ENCODE results near the gene TOMM20.
"Not testable (repeated sequence)": the region's sequence is repeated elsewhere in the genome, so short reads cannot be mapped to it uniquely, and the experiment has no call there.

Gene TOMM20

DNA sequence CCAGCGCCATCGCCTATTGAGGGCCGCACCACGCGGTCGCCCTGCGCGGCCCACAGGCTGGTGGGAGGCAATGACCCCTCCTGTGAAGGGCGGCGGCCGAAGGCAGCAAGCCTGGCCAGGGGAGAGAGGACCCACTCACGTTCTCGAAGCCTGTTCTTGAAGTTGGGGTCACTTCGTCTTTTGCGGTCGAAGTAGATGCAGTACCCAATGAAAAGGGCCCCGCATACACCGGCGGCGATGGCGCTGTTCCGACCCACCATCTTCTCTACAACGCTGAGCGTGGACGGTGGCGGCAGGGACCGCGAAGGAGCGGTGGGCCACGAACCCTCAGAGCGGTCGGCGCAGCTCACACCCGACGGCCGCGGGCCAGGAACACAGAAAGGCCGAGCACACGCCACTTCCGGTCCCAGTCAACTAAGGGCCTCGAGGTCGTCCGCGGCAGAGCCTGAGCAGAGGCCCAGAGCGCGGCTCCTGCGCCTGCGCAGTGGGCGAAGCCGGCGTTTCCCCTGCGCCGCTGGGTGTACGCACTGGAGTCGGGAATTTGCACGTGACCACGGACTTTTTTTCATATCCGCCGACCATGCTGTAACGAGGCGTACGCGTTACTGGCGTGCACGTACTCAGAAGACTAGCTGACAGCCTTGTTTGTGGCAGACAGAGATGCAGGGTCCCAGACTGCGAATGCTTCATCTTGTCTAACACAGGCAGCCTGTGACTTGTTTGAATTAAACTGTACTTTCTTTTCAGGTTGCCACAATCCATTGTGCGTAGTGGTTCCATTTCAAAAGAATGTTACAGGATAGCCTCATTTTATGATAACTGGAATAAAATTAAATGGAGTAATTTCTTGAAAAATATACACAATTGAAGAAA is at the start of gene TOMM20:
TOMM20 (minus strand) TSS at position 382 of the 873 bp plus-strand sequence; CDS start at position 260, 122 bp downstream.
- peak; percentile 87 for DNase-seq (ENCODE audit: low read depth)

DNA sequence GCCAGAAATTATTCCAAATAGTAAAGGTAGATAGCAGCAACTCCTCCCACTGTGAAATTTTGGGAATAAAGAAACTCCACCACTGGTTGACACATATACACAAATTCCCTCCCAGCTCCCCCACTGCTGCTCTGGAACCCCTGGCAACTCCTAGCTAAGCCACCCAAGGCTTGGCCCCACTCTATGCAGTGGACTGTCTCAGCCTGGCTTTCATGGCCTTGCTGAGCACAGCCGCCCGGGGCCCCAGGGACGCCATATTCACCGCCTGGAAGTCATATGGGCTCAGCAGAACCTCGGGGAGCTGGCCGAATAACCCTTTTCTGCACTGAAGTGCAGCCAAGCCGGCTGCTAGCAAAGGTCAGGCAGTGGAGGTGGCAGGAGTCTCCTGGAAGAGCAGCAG is 47.8 kb upstream of the TOMM20 start:
- no peak for DNase-seq (ENCODE audit: low read depth)

GRCh38 chr1:235169986-235170385 is 41.3 kb upstream of the TOMM20 start:
- no peak for DNase-seq (ENCODE audit: low read depth)

GRCh38 chr1:235168375-235168774 is 39.7 kb upstream of the TOMM20 start:
- DNase-seq (ENCODE audit: low read depth) = no peak

- no peak for DNase-seq (ENCODE audit: low read depth)
These were observed 33.2 kb upstream of the TOMM20 start for GRCh38 chr1:235161685-235162327.

- peak; percentile 86 for DNase-seq (ENCODE audit: low read depth)
These were observed 32.5 kb upstream of the TOMM20 start, which contains the start of gene RBM34 for GRCh38 chr1:235160957-235161684. Gene RBM34 (minus strand): TSS chr1:235161250. CDS start chr1:235161226, 24 bp downstream.

- DNase-seq (ENCODE audit: low read depth) = no peak
These were observed 31.8 kb upstream of the TOMM20 start for GRCh38 chr1:235160383-235160956.

DNA sequence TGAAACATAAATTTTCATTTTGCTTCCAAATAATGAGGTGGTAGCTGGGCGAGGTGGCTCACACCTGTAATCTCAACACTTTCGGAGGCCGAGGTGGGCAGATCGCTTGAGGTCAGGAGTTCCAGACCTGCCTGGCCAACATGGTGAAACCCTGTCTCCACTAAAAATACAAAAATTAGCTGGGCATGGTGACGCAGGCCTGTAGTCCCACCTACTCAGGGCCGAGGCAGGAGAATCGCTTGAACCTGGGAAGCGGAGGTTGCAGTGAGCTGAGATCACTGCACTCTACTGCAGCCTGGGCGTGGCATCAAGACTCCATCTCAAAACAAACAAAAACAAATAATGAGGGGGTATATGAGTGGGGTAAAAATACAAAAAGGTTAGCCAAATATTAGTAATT is 31.3 kb upstream of the TOMM20 start:
- not testable (repeated sequence) for DNase-seq (ENCODE audit: low read depth)

DNA sequence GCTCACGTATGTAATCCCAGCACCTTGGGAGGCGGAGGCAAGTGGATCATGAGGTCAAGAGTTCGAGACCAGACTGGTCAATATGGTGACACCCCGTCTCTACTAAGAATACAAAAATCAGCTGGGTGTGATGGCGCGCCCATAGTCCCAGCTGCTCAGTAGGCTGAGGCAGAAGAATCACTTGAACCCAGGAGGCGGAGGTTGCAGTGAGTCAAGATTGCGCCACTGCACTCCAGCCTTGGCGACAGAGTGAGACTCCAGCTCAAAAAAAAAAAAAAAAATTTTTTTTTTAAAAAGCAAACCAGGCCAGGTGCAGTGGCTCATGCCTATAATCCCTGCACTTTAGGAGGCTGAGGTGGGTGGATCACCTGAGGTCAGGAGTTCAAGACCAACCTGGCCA is 30.6 kb upstream of the TOMM20 start:
- DNase-seq (ENCODE audit: low read depth) = not testable (repeated sequence)

GRCh38 chr1:235158680-235159079 is 30.0 kb upstream of the TOMM20 start:
- no peak for DNase-seq (ENCODE audit: low read depth)

DNA sequence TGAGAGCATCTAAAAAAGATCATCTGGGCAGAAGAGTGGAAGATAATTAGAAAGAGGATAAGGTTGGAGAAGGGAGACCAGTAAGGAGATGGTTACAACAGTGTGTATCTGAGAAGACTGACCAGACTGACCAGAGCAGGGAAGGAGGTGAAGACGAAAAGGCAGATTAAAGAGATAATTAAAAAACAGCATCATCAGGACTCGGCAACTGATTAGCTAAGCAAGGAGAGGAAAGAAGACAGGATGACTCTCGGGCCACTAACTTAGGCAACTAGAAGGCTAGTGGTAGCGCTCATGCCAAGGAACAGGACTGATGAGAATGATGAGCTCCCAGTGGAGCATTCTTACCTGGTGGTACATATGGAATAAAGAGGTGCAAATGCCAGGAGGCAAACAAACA is 28.5 kb upstream of the TOMM20 start:
- no peak for DNase-seq (ENCODE audit: low read depth)

DNA sequence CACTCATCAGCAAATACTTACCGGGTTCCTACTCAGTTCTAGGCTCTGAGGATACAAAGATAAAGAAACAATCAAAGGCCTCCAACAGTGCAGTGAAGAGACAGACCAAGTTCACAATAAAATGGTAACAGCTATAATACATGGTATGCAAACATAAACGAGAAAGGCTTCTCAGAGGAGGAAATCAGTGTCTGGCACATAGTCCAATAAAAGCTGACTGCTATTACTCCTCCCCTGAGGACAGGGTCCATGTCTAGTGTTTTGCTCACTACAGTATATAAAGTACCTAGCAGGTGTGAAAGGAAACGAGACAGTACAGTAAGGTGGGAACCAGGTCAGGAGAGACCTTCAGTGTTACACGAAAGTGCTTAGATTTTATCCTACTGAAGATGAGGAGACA is 28.1 kb upstream of the TOMM20 start:
- no peak for DNase-seq (ENCODE audit: low read depth)

DNA sequence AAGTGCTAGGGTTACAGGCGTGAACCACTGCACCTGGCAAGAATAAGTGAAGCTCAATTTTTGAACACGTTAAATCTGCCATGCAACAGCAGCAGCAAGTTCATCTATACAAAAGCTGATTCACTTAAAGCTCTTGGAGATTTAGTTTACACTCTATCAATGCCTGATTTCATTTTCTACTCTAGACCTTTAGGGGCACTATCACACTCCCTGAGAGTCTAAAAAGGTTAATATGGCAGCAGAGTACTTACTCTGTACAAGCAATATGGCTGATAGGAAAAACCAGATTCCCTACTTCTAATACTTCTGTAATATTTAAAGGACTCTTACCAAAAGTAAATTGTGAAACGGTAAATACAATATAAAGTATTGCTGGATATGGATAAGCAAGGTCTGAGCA is 27.6 kb upstream of the TOMM20 start:
- no peak for DNase-seq (ENCODE audit: low read depth)

- DNase-seq (ENCODE audit: low read depth) = no peak
These were observed 23.6 kb upstream of the TOMM20 start for GRCh38 chr1:235152235-235152634.

- no peak for DNase-seq (ENCODE audit: low read depth)
These were observed 22.4 kb upstream of the TOMM20 start for GRCh38 chr1:235151033-235151432.

GRCh38 chr1:235149824-235150223 is 21.2 kb upstream of the TOMM20 start:
- no peak for DNase-seq (ENCODE audit: low read depth)

- DNase-seq (ENCODE audit: low read depth) = no peak
These were observed 18.6 kb upstream of the TOMM20 start for GRCh38 chr1:235147269-235147668.

DNA sequence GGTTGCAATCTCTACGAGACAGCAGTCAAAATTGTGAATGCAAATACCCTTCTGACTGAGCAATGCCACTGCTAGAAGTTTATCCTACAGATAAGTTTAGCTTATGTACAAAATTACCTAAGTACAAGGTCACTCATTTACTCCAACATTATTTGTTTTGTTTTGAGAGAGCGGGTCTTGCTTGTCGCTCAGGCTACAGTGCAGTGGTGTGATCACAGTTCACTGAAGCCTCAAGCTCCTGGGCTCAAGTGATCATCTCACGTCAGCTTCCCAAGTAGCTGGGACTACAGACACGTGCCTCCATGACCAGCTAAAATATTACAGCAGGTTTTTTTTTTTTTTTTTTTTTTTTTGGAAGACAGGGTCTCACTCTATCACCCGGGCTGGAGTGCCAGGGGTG is 17.0 kb upstream of the TOMM20 start:
- no peak for DNase-seq (ENCODE audit: low read depth)

GRCh38 chr1:235142991-235143390 is 14.4 kb upstream of the TOMM20 start:
- DNase-seq (ENCODE audit: low read depth) = no peak

- DNase-seq (ENCODE audit: low read depth) = no peak
These were observed 10.7 kb upstream of the TOMM20 start for GRCh38 chr1:235139315-235139714.

GRCh38 chr1:235138821-235139220 is 10.2 kb upstream of the TOMM20 start:
- no peak for DNase-seq (ENCODE audit: low read depth)

DNA sequence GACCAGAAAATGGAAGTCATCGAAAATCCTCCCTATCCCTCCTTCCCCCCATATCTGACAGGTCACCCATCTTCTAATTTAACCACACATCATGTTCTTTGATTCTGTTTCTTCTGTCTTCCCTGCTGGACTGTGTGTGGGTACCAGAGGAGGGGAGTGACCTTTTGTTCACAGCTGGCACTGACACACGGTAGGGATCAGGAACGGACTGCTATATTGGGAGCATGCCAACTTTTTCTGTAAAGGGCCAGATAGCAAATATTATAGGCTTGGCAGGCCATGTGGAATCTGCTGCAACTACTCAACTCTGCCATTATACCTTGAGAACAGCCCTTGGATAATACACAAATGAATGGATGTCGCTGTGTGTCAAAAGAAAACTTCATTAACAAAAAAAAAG is 7.5 kb upstream of the TOMM20 start:
- DNase-seq (ENCODE audit: low read depth) = no peak

All from stimulated activated CD8-positive, alpha-beta memory T cell treated with anti-CD3 and anti-CD28 coated beads, Interleukin-12 subunit alpha, Interleukin-12 subunit beta, amount 100 ng/mL, for 1 hour (primary cell).